K562 (cell line): ENCODE measurements around the gene GDAP2. TPM values are rescaled to one million over a fixed set of nuclear protein-coding genes. Genes with fewer than 3 reads are reported as not detected.

Experiments
- ATAC-seq: fragments of 200-7000 bp; cut with Tn5 transposase; 3 replicates; pipeline ENCODE4 v1.9.1; 2020; ENCODE audit warnings: moderate library complexity
- BruUV-seq: library from RNA; stranded (reverse); fragments of 400-500 nt; replicated peaks from 2 replicates; lab custom pipeline; 2021; lab: Mats Ljungman, UMichigan
- CTCF ChIA-PET: fragments of 300-600 bp; formaldehyde crosslinking; extraction: SDS; loops from one replicate; lab custom pipeline; 2021; ENCODE audit warnings: low intra/inter-chr PET ratio; lab: Yijun Ruan, JAX
- POLR2A ChIA-PET: fragments of 300-600, 350-650 bp; sonication (Branson Sonifier 250); formaldehyde crosslinking; extraction: SDS; loops from one replicate; lab custom pipeline; 2021; ENCODE audit warnings: antibody characterized with exemption, inconsistent platforms; lab: Yijun Ruan, JAX
- DNase-seq, 4 experiments: peaks; one replicate each; pipeline versions ENCODE4 v3.0.0 to v3.0.0-alpha.2; 2011 to 2018; ENCODE audit warnings: low spot score in 3 of 4, mixed read lengths in 3 of 4; ENCODE audit errors: extremely low read depth in 1 of 4
- FAIRE-seq: peaks from 2 replicates; lab custom pipeline; 2011; peaks lifted over from hg19 to GRCh38; lab: Jason Lieb, UNC
- H2AFZ ChIP-seq: 2 replicates; pipeline ENCODE4 v1.6.0; 2011; ENCODE audit warnings: low read depth, low read length, control low read depth, inconsistent platforms
- H3K27ac ChIP-seq: fragments of 200-600 bp; 3 replicates; pipeline ENCODE4 v1.8.0; 2011; ENCODE audit warnings: low read depth, mild to moderate bottlenecking, control low read depth, inconsistent platforms, low read length, moderate library complexity, mixed read lengths; ENCODE audit errors: extremely low read depth
- H3K27me3 ChIP-seq, 2 experiments: fragments of 300-600 bp in 1 of 2; 2 replicates in 1 of 2; 3 replicates in 1 of 2; pipeline versions ENCODE4 v1.6.0 to v1.8.0; 2011; ENCODE audit warnings: inconsistent platforms in 2 of 2, low read length in 2 of 2, mild to moderate bottlenecking in 1 of 2, mixed read lengths in 1 of 2, moderate library complexity in 1 of 2; ENCODE audit not compliant: control insufficient read depth in 2 of 2, insufficient read depth in 2 of 2
- H3K36me3 ChIP-seq: fragments of 300-600 bp; 3 replicates; pipeline ENCODE4 v1.8.0; 2011; ENCODE audit warnings: mild to moderate bottlenecking, low read length, inconsistent platforms; ENCODE audit not compliant: control insufficient read depth, insufficient read depth
- H3K4me1 ChIP-seq, 2 experiments: fragments of 200-600 bp in 1 of 2; replicated peaks in 1 of 2; 2 replicates in 1 of 2; 3 replicates in 1 of 2; pipeline versions ENCODE4 v1.5.1 to v1.8.0; 2011; ENCODE audit warnings: inconsistent platforms in 2 of 2, low read length in 2 of 2, mild to moderate bottlenecking in 1 of 2, mixed read lengths in 1 of 2, moderate library complexity in 1 of 2; ENCODE audit not compliant: control insufficient read depth in 2 of 2, insufficient read depth in 2 of 2
- H3K4me2 ChIP-seq: 2 replicates; pipeline ENCODE4 v1.6.1; 2011; ENCODE audit warnings: low read length, control low read depth, inconsistent platforms, mixed read lengths; ENCODE audit not compliant: insufficient read depth
- H3K4me3 ChIP-seq: fragments of 200-600 bp; sonication (generic), shearing (Covaris generic); 2 replicates; pipeline ENCODE4 v1.5.1; 2016; ENCODE audit warnings: control low read depth, inconsistent platforms
- H3K79me2 ChIP-seq: fragments of 200-600 bp; 3 replicates; pipeline ENCODE4 v1.8.0; 2011; ENCODE audit warnings: low read length, inconsistent platforms; ENCODE audit not compliant: control insufficient read depth, insufficient read depth
- H3K9ac ChIP-seq, 2 experiments: 2 replicates each; pipeline versions ENCODE4 v1.6.0 to v1.6.1; 2011; ENCODE audit warnings: low read depth in 2 of 2, low read length in 2 of 2, control low read depth in 1 of 2, inconsistent platforms in 1 of 2, mild to moderate bottlenecking in 1 of 2, mixed read lengths in 1 of 2; ENCODE audit not compliant: insufficient read depth in 1 of 2
- H3K9me1 ChIP-seq: one replicate; pipeline ENCODE4 v1.6.0; 2011; ENCODE audit warnings: inconsistent platforms, mild to moderate bottlenecking, low read length, moderate library complexity; ENCODE audit not compliant: control insufficient read depth, insufficient read depth
- H3K9me3 ChIP-seq: replicated peaks from 2 replicates; pipeline ENCODE4 v1.5.1; 2011; ENCODE audit warnings: low read depth, low read length, inconsistent platforms; ENCODE audit not compliant: control insufficient read depth, insufficient read depth
- H4K20me1 ChIP-seq: replicated peaks from 2 replicates; pipeline ENCODE4 v1.6.1; 2011; ENCODE audit warnings: low read length, inconsistent platforms, mixed read lengths; ENCODE audit not compliant: control insufficient read depth, insufficient read depth
- FOSL1 ChIP-seq: fragments of 200-800 bp; sonication (Bioruptor generic); conservative IDR thresholded peaks from 2 replicates; pipeline ENCODE4 v1.6.1; 2016; ENCODE audit warnings: missing genetic modification characterization, missing compliant biosample characterization
- JUND ChIP-seq, 2 experiments: IDR thresholded peaks; 2 replicates in 1 of 2; 3 replicates in 1 of 2; pipeline ENCODE4 v1.6.1; 2011; ENCODE audit warnings: borderline replicate concordance in 2 of 2, low read depth in 2 of 2, low read length in 2 of 2, improper control_type of control experiment in 1 of 2, missing biosample characterization in 1 of 2, missing genetic modification characterization in 1 of 2, missing genetic modification reagents in 1 of 2
- RBFOX2 ChIP-seq: fragments of 200-400 bp; formaldehyde crosslinking; IDR thresholded peaks from 2 replicates; pipeline ENCODE4 v1.6.1; 2017; ENCODE audit warnings: low read depth, mild to moderate bottlenecking, low read length, moderate library complexity
- WGBS: fragments of 100-300 bp; shearing (Covaris generic); methylation state at CpG from one replicate; pipeline ENCODE4 v1.1.6; 2016; ENCODE audit warnings: low coverage, mixed read lengths; ENCODE audit not compliant: insufficient coverage; ENCODE audit errors: missing lambda C conversion rate; 5-methylcytosine and 5-hydroxymethylcytosine counted together
- in situ Hi-C: fragments of 300-500 bp; cut with MboI; formaldehyde crosslinking; loops from 4 replicates; pipeline ENCODE4 v1.15.0; 2018; ENCODE audit warnings: inconsistent platforms, mixed read lengths
- intact Hi-C: fragments of 100-400 bp; cut with micrococcal nuclease; formaldehyde crosslinking; loops from 2 replicates; pipeline ENCODE4 v1.14.2; 2022
- polyA plus RNA-seq, 8 experiments: library from polyadenylated mRNA; depleted of rRNA in 4 of 8; stranded (reverse) in 5 of 8; unstranded in 3 of 8; fragments of >200 nt; fragmentation: Nextera tagmentation in 2 of 8; fragmentation: Illumina TruSeq in 1 of 8; extraction: Ambion mirVana in 2 of 8; extraction: Trizol in 1 of 8; gene quantifications; 2 replicates each; pipeline versions ENCODE4 v1.2.1 to v1.2.3, GENCODE V29; 2011 to 2014; ENCODE audit warnings: inconsistent platforms in 1 of 8, missing spikeins in 1 of 8
- total RNA-seq, 7 experiments: library from RNA; depleted of rRNA in 6 of 7; stranded (reverse); fragments of >200 nt in 6 of 7; fragmentation: Illumina TruSeq in 2 of 7; extraction: Trizol in 2 of 7; gene quantifications; 2 replicates each; pipeline versions ENCODE4 v1.2.1 to v1.2.3, GENCODE V29; 2011 to 2021; ENCODE audit warnings: low replicate concordance in 1 of 7
- TF ChIP-seq, protein P1 (sequence below), 2 experiments: fragments of 450-650 bp in 1 of 2; sonication (generic) in 1 of 2; formaldehyde crosslinking in 1 of 2; IDR thresholded peaks in 1 of 2; conservative IDR thresholded peaks in 1 of 2; 2 replicates each; pipeline versions ENCODE4 v1.6.1 to v1.8.1; 2016 to 2023; ENCODE audit warnings: mild to moderate bottlenecking in 2 of 2, moderate library complexity in 2 of 2, inconsistent platforms in 1 of 2, missing genetic modification reagents in 1 of 2

The GDAP2 gene
- total and polyA plus RNA-seq, 9 of the 15 experiments (the other 6 are each of a cell fraction or from before 2014, with no cell fraction given), result 4.1 to 23.1 (median 13.2) TPM

- no peak overlapping the region for H3K4me2 ChIP-seq
- H3K9ac ChIP-seq, result no peak overlapping the region
- no TSS peak for BruUV-seq
- H3K36me3 ChIP-seq, result no peaks in the 10 kb centered on the region
- intact Hi-C loops, result no loop called here
- H2AFZ ChIP-seq, result no peak overlapping the region
- ATAC-seq, result no peak
- H3K9me3 ChIP-seq, result 0 out of 2 replicates have a peak, but pooled peaks cover 3% of the 10 kb centered on the region
- TF ChIP-seq, protein P1, sequence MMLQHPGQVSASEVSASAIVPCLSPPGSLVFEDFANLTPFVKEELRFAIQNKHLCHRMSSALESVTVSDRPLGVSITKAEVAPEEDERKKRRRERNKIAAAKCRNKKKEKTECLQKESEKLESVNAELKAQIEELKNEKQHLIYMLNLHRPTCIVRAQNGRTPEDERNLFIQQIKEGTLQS (IDR thresholded peaks at IDR 0.05), result 0 out of 2 replicates have a peak, but pooled peaks have one; percentile 35
- TF ChIP-seq, protein P1 (CRISPR knock-in tag; conservative IDR thresholded peaks at IDR 0.05), result no peak
- TF ChIP-seq FOSL1 (tag) (peak; percentile 74), RBFOX2 (no peak), JUND (IDR thresholded peaks at IDR 0.05; ENCODE audit: borderline replicate concordance, low read depth, low read length) (0 out of 2 replicates have a peak, but pooled peaks have one; percentile 16), JUND (tag; IDR thresholded peaks at IDR 0.05; ENCODE audit: borderline replicate concordance, low read depth, low read length) (no peak)
- DNase-seq, result no peak
- peaks cover 0 to 4% of the 10 kb centered on the region in 2 experiments; a peak in 3 of 5 replicates for H3K4me1 ChIP-seq
- no peaks in the 10 kb centered on the region for H4K20me1 ChIP-seq
- WGBS, result 5% methylated on average over 1 of the region's 1 CpG
- H3K9me1 ChIP-seq, result no peaks in the 10 kb centered on the region
- in situ Hi-C loops, result no loop called here
- ChIA-PET POLR2A (interaction anchor here (1.5 kb wide), 1 partner anchor 12 kb away, joined by 7 read pairs; no protein-coding TSS in a partner anchor), CTCF (no interaction called here)
- no peak for FAIRE-seq
- H3K4me3 ChIP-seq, result no peak overlapping the region
- no peaks in the 10 kb centered on the region for H3K79me2 ChIP-seq
- H3K27me3 ChIP-seq, result no peaks in the 10 kb centered on the region; a peak in 1 of 5 replicates
- no peak overlapping the region for H3K27ac ChIP-seq
Measured at GRCh38 chr1:117826540-117827078, 102.8 kb downstream of the GDAP2 start.
